Lower leg skin (tissue), 4 donors: Measurements from ENCODE around the gene UACA. TPM values are rescaled to one million over a fixed set of nuclear protein-coding genes. Genes with fewer than 3 reads are reported as not detected.
A peak's percentile ranks its signal among the peaks of the same experiment; 100 is the strongest.
"Not testable (repeated sequence)": the region's sequence is repeated elsewhere in the genome, so short reads cannot be mapped to it uniquely, and the experiment has no call there.

Source experiments
- DNase-seq, 2 donors: peaks; one replicate each; pipeline ENCODE4 v3.0.0-alpha.2; 2019; ENCODE audit warnings: low spot score in 2 of 2
- H3K4me3 ChIP-seq: fragments of 200-600 bp; sonication (generic); 2 replicates; pipeline ENCODE4 v1.5.1; 2017; ENCODE audit warnings: mild to moderate bottlenecking, low read depth; ENCODE audit not compliant: poor library complexity, severe bottlenecking
- POLR2A ChIP-seq, 2 donors: fragments of 450-650 bp; IDR thresholded peaks; one replicate each; pipeline ENCODE4 v1.6.1; 2016 to 2017; ENCODE audit warnings: antibody characterized with exemption in 2 of 2, mild to moderate bottlenecking in 1 of 2, moderate library complexity in 1 of 2
- WGBS, 2 donors: methylation state at CpG; one replicate each; pipeline ENCODE4 v1.1.5; 2018; 5-methylcytosine and 5-hydroxymethylcytosine counted together
- intact Hi-C: fragments of 100-400 bp; cut with DNase I; formaldehyde crosslinking; loops from one replicate; pipeline ENCODE4 v1.15.0; 2023; ENCODE audit warnings: low total_unique reads
- total RNA-seq, 4 donors: library from RNA; depleted of rRNA; stranded (reverse); fragments of >200 nt; gene quantifications; one replicate each; pipeline ENCODE4 v1.1.0, GENCODE V29; 2016
- TF ChIP-seq, protein P1 (sequence below), 3 donors: fragments of 450-650 bp; IDR thresholded peaks; one replicate each; pipeline ENCODE4 v1.5.1; 2016; ENCODE audit warnings: antibody characterized with exemption in 3 of 3, mild to moderate bottlenecking in 3 of 3, moderate library complexity in 2 of 3

Gene UACA
- total RNA-seq, 4 donors from 2014 or later: 37.8 to 47.3 (median 42.1) TPM

DNA sequence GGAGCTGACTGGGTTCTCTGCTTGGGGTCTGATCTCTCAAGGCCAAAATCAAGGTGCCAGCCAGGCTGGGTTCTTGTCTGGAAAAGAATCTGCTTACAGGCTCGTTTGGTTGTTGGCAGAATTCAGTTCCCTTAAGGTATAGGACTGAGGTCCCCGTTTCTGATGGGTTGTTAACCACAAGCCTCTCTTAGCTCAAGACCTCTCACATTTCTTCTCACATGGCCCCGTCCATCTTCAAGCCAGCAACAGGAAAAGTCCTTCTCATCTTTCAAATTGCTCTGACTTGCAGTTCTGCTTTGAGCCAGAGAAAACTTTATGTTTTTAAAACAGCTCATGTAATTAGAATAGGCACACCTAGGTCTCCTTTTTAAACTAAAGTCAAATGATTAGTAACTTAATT, 20.4 kb downstream of the UACA start:
- TF ChIP-seq POLR2A (IDR thresholded peaks at IDR 0.05): no peak
- intact Hi-C loops: no loop called here
- WGBS, 2 donors: 24 to 25% methylated on average over 3 of the region's 3 CpGs
- DNase-seq: no peak
- no peak overlapping the region for H3K4me3 ChIP-seq

DNA sequence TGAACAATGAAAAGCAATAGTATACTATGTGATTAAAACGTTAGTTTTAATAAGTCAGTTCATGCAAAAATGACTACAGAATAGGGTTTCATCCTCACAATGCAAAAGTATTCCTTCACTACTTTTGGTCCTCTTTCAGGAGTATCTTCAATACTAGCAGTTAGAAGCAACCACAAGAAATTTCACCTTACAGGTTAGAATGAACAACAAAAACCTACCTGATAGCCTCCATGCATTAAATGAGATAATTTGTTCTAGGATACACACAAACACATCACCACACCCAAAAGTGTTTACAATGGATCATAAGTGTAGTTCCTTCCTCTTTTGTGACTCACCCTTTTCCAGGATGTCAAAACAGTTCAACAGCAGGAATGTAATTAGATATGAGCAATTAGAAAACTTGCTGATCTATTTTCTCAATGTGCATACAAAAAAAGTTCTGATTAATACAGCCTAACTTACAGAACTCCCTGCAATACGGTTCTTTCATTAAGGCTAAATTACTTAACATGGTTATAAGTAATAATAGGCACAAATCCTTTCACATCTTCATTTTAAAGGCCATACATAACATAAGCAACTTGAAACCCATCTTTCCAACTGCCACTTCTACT, 21.6 kb downstream of the UACA start:
- H3K4me3 ChIP-seq: no peak overlapping the region
- WGBS, 2 donors: 29 to 31% methylated on average over 2 of the region's 2 CpGs
- no peak for DNase-seq

DNA sequence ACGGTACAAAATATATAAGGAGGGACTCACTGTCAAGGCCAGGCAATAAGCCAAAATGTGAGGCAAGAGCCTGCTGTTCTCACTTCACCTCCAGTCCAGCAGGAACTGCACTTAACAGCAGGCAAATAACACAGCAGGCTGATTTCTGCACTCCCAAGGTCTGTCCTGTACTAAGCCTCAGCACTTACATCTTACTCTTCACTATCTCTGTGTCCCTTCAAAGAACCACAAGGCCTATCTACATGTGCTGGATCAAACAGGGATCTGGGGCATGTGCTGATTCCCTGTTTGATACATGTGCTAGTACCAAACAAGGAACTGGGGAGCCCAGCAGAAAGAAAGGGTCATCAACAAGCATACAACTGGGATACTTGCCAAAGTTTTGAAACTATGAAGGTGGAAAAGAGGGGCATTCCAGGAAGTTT, 22.2 kb downstream of the UACA start:
- TF ChIP-seq POLR2A (IDR thresholded peaks at IDR 0.05): no peak
- TF ChIP-seq, protein P1, sequence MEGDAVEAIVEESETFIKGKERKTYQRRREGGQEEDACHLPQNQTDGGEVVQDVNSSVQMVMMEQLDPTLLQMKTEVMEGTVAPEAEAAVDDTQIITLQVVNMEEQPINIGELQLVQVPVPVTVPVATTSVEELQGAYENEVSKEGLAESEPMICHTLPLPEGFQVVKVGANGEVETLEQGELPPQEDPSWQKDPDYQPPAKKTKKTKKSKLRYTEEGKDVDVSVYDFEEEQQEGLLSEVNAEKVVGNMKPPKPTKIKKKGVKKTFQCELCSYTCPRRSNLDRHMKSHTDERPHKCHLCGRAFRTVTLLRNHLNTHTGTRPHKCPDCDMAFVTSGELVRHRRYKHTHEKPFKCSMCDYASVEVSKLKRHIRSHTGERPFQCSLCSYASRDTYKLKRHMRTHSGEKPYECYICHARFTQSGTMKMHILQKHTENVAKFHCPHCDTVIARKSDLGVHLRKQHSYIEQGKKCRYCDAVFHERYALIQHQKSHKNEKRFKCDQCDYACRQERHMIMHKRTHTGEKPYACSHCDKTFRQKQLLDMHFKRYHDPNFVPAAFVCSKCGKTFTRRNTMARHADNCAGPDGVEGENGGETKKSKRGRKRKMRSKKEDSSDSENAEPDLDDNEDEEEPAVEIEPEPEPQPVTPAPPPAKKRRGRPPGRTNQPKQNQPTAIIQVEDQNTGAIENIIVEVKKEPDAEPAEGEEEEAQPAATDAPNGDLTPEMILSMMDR (IDR thresholded peaks at IDR 0.05): no peak
- no peak overlapping the region for H3K4me3 ChIP-seq
- intact Hi-C loops: no loop called here
- WGBS, 2 donors: 0 to 15% methylated on average over 1 of the region's 1 CpG
- peak; percentile 81 to 90 for DNase-seq

More for the DNA sequence above, 21.6 kb downstream of the UACA start:
- intact Hi-C loops: no loop called here
- TF ChIP-seq POLR2A (IDR thresholded peaks at IDR 0.05): no peak
- TF ChIP-seq, protein P1 (IDR thresholded peaks at IDR 0.05): no peak

DNA sequence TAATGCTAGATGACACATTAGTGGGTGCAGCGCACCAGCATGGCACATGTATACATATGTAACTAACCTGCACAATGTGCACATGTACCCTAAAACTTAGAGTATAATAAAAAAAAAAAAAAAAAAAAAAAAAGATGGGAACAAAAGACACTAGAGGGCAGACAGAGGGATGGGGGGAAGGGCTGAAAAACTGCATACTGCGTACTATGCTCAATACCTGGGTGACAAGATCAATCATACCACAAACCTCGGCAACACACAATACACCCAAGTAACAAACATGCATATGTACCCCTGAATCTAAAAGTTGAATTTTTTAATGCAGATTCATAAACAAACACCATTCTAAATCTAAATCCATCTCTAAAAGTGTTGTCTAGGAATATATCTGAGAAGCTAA, 28.3 kb downstream of the UACA start:
- 98 to 100% methylated on average over 2 of the region's 3 CpGs for WGBS, 2 donors
- intact Hi-C loops, H3K4me3 ChIP-seq, DNase-seq: not testable (repeated sequence)

DNA sequence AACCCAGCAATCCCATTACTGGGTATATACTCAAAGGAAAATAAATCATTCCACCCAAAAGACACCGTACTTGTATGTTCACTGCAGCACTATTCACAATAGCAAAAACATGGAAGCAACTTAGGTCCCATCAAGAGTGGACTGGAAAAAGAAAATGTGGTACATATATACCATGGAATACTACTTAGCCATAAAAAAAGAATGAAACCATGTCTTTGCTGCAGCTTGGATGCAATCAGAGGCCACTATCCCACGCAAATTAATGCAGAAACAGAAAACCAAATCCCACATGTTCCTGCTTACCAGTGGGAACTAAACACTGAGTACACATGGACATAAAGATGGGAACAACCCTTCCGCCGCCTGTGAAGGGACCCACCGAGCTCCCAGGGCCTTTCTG, 34.2 kb downstream of the UACA start:
- no peak overlapping the region for H3K4me3 ChIP-seq
- 97% methylated on average over 5 of the region's 5 CpGs for WGBS, 2 donors
- intact Hi-C loops: no loop called here
- DNase-seq: no peak
- TF ChIP-seq POLR2A (IDR thresholded peaks at IDR 0.05): no peak
- TF ChIP-seq, protein P1 (IDR thresholded peaks at IDR 0.05): no peak

DNA sequence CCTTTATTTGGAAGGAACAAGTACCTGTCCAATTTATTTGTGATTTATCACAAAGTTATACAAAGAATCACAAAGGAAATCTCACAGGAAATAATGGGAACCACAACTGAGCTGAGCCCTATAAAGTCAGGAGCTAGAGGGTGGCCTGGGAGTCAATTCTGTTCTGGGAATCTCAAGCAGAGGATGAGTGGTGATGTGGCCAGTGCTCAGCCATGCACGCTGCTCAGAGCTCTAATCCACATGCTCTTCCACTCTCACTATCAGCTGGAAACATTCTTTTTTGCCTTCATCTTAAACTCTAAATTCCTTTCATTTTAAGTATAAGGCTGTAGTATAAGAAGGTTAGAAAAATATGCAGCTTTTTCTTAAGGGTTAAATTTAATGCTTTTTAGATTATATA, 36.6 kb downstream of the UACA start:
- H3K4me3 ChIP-seq: no peak overlapping the region
- intact Hi-C loops: no loop called here
- WGBS, 2 donors: 79 to 83% methylated on average over 1 of the region's 1 CpG
- TF ChIP-seq, protein P1 (IDR thresholded peaks at IDR 0.05): no peak
- no peak for TF ChIP-seq POLR2A (IDR thresholded peaks at IDR 0.05)
- no peak for DNase-seq

DNA sequence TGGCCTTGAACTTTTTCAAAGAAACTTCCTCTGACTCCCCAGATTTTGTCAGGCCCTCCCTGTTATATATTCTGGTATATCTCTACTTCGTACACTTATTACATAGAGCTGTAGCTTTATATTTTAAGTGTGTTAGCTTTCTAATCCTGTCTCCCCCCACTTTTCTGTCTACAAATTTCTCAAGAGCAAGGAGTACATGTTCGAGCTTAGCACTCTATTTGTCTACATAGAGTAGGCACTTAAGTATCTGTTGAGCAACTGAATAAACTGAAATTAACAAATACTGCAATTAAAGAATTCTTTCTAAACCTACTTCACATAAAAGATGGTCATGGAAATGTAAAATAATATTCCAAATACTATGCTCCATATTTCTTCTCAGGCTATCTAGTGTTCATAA, 39.4 kb downstream of the UACA start:
- 90 to 95% methylated on average over 2 of the region's 2 CpGs for WGBS, 2 donors
- intact Hi-C loops: no loop called here
- TF ChIP-seq, protein P1 (IDR thresholded peaks at IDR 0.05): no peak
- no peak for TF ChIP-seq POLR2A (IDR thresholded peaks at IDR 0.05)
- DNase-seq: no peak
- H3K4me3 ChIP-seq: no peak overlapping the region
